HG03457 (cell line): Measurements from ENCODE around the gene TRMT13.
"Not testable (repeated sequence)": the region's sequence is repeated elsewhere in the genome, so short reads cannot be mapped to it uniquely, and the experiment has no call there.

Source experiments
- ATAC-seq: cut with Tn5 transposase; IDR thresholded peaks from one replicate; pipeline ENCODE4 v1.9.1; 2021; ENCODE audit warnings: moderate number of reproducible peaks; ENCODE audit not compliant: unreplicated experiment

Gene TRMT13

GRCh38 chr1:100162881-100163280, 29.9 kb downstream of the TRMT13 start:
- ATAC-seq = no peak

- no peak for ATAC-seq
Measured at GRCh38 chr1:100164216-100164615, 31.3 kb downstream of the TRMT13 start.

- no peak for ATAC-seq
Measured at GRCh38 chr1:100164702-100165101, 31.7 kb downstream of the TRMT13 start.

GRCh38 chr1:100168051-100168450, 35.1 kb downstream of the TRMT13 start:
- ATAC-seq = no peak

GRCh38 chr1:100177295-100178041, 44.5 kb downstream of the TRMT13 start:
- no peak for ATAC-seq

- no peak for ATAC-seq
Measured at GRCh38 chr1:100178091-100178490, 45.1 kb downstream of the TRMT13 start, which contains the start of gene LRRC39. TSS of gene LRRC39 (minus strand) at chr1:100178256. CDS start at chr1:100168516, 9,740 bp downstream.

- no peak for ATAC-seq
Measured at GRCh38 chr1:100183370-100183769, 50.4 kb downstream of the TRMT13 start.

GRCh38 chr1:100184536-100184935, 51.6 kb downstream of the TRMT13 start:
- peak; percentile 65 for ATAC-seq

- ATAC-seq = no peak
Measured at GRCh38 chr1:100187912-100188311, 54.9 kb downstream of the TRMT13 start.

- no peak for ATAC-seq
Measured at GRCh38 chr1:100188617-100189016, 55.7 kb downstream of the TRMT13 start.

- no peak for ATAC-seq
Measured at GRCh38 chr1:100198596-100198995, 65.6 kb downstream of the TRMT13 start.

GRCh38 chr1:100200060-100200459, 67.1 kb downstream of the TRMT13 start:
- not testable (repeated sequence) for ATAC-seq
